Stimulated activated CD8-positive, alpha-beta memory T cell treated with anti-CD3 and anti-CD28 coated beads, Interleukin-15, amount 100 ng/mL, for 1 hour (primary cell): ENCODE data around the gene PNRC2.
"Not testable (repeated sequence)": the region's sequence is repeated elsewhere in the genome, so short reads cannot be mapped to it uniquely, and the experiment has no call there.

ENCODE experiments used
- DNase-seq: peaks from one replicate; pipeline ENCODE4 v3.0.0-alpha.2; 2020; ENCODE audit warnings: low read depth

Gene PNRC2

DNA sequence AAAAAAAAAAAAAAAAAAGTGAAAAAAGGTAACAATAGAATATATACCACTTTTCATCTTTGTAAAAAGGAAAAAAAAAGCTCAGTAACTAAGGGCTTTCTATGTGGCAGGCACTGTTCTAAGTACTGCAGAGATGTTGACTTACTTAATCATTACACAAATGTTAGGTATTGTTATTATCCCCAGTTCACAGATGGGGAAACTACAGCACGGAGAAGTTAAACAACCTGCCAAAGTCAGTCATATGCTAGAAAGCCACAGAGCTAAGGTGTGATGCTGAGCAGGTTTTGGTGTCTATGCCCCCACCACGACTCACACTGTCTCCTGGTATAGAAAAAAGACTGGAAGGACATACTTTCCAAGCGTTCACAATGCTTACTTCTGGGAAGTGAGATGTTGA is 6.6 kb upstream of the PNRC2 start:
- DNase-seq, result no peak

DNA sequence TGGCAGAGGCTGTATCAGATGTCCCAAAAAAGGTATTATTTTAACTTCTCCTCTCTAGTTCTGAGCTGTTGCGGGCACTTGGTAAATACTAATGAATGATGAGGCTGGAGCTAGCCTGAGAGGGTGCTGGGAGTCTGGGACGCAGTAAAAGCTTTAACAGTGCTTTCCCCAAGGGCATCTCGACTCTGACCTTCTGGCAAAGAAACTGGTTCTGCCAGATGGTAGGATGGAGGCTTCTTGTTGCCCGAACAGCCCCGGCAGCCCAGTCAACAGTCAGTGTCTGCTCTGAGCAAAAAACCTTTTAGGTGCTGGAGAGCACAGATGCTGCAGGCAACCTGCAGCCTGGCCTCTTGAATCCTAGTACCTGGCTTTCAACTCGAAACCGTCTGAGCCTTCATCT is 2.5 kb upstream of the PNRC2 start:
- DNase-seq, result no peak

DNA sequence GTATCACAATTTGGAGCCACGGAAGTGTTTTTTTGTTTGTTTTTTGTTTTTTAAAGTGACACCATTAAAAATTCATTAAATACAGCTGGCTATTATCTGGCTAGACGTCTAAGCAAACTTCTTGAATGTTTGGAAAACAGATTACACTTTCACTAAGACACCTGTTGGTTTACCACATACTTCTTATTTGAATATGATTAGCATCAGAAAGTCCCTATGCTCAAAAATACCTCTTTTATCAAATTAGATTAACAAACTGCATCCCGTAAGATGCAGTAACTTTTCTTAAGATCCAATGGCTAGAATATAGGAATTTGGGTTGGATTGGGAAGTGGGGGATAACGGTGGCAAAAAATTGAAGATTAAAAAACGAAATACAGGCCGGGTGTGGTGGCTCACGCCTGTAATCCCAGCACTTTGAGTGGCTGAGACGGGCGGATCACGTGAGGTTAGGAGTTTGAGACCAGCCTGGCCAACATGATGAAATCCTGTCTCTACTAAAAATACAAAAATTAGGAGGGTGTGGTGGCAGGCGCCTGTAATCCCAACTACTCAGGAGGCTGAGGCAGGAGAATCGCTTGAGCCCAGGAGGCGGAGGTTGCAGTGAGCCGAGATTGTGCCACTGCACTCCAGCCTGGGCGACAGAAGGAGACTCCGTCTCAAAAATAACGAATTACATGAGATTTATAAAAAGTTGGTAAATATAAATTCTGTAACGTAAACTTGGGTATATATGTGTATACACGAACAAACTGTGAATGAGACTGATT is 1.4 kb upstream of the PNRC2 start:
- DNase-seq, result not testable (repeated sequence)

DNA sequence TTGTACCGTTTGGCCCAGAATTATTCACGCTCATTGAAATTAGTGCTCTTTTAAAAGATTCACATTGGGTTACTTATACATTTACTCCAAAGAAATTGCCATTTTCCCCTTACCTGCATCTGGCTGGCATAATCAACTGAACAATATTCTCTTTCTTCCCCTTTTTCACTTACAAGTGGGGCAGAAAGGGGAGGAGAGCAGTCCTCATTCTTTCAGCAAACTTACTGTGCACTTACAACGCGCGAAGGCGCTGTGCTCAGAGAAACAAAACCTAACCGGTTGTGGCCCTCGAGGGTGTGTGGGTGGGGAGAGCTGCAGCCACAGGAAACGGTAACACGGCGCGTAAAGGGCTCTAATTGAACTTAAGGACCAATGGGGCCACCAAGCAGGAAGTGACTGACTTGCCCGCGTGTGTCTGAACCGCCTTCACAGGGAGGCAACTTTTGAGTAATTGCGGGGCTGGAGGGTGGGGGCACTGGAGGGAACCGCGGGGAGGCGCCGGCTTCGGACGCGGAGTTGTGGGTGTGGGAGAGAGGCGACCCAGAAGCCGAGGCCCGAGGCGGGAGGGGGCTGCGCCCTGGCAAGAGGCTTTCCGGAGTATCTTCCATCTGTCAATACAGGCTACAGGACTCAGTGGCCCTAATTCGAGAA is 693 bp upstream of the PNRC2 start:
- DNase-seq, result peak; percentile 81

DNA sequence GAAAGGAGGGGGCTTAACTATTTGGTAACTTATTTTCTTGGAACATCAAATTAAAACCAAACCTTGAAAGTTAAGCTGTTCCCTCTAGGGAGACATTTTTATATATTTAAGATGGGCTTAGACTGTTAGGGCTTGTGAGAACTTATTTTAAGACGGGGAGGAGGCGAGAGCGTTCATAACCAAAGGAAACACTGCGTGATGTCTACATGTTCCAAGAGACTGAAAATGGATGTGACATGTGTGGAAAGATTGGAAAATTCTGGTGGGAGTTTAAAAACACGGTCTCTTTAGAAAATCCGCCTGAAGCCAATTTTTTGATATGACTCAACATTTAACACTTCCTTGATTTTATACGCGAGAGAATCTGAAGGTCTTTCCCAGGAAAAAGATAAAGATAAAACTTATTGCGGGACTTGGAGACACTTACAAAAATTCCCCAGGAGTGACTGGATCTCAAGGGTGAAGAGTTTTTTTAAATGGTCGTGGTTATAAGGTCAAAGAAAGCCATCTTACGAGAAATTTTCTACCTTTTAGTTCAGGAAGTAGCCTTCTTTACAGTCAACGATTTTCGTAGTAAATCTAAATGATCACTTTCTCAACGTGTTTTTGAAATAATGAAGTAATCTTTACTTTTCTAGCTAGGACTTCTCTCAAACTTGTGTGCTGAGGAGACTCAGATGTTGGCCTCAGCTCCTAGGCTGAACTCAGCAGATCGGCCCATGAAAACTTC is 828 bp downstream of the PNRC2 start:
- DNase-seq, result no peak

DNA sequence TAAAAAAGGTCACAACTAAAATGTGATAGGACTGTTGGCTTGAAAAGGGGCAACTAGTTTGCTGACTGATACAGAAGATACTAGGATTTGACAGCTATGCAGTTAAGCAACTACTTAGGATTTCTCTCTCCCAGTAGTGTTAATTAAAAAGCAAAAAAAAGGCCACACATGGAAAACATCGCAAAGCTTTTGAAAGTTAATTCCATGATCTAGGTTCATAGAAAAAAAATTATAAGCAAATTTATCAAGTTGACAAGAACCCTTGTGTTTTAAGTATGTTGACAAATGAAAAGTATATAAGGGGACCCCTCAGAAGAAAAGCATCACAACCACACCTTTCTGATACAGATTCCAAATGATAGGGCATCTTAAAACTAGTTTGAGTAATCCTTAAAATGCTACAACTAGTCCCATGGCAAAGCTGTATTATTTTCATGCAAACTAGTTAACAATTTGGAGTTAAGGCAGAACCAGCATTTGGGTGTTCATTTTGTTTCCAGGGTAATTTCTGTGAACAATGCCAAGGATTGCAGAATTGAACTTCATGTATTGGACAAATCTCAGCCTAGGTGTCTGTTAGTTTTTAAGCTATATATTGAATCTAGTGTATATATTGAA is 4.1 kb downstream of the PNRC2 start:
- DNase-seq, result no peak

DNA sequence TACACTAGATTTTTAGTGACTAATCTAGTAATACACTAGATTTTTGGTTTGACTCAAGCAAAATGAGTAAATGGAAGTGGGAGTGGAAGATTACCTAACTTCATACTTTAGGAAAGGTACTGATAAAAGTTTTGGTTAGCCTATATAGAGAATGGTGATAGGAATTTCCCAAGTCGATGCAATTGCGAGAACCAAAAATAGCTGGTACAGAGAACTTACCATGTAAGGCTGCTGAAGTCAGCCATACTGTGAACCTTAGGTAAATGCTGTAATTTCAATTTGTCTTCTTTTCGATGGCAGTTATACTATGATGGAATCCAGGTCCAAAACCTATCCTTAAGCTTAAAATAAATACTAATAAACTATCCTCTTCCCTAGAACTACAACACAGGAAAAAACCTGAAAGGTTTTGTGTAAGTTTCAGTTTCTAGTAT is 4.6 kb downstream of the PNRC2 start:
- no peak for DNase-seq

DNA sequence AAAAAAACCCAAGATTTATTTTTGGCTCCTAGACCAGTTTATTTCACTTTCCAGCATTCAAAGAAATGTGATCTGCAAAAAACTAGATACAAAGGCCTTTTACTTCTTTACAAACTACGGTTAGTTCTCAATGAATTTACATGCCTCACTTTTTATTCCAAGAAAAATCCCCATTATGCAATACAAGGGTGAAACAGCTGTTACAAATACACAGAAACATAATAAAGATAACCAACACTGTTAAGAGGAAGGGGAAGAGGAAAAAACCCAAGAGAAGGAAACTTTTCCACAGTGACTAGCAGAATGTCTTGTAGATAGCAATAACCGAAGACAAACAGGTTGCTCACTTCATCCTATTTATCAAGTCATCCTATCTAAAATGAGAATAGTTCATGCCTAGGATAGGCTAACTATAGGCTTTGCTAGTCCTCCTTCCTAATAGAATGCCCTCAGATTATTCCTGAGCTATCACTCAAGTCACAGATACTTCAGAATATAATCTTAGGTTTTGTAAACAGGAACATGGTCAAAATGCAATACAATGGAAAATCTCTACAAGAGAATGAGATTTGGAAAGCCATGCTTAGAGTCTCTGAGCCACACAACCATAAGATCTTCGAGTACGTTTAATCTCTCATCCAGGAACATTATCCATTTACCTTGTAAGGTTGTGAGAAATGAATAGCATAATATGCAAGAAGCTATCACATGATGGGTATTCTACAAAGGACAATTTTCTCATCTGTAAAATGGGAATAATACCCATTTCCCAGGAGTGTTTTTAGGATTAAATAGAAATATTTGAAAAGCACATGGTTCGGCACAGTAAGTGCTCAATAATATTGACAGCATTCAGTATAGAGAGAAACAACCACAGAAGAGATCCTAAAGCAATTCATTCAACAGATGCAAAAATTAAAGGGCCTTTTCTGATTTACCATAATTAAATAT is 5.4 kb downstream of the PNRC2 start:
- no peak for DNase-seq

DNA sequence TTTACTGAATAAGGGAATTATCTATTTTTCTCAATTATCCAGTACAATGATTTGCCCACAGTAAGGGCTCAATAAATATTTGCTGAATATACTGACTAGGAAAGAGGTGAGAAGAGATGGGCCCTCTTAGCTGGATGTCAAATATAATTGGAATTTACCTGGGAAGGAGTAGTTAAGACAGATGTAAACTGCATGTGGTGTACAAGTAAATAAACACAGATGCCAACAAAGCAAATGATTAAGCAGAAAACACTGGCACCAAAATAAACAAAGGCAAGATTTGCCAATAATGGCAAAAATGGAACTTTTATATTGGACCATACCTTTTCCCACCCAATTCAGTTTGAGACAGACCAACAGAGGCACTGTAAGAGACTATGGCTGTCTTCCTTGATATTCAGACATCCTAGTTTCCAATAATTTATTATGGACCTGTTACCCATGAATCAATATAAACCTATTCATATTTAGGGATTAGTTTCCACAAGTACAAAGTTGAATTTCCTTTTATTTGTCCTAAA is 7.4 kb downstream of the PNRC2 start:
- no peak for DNase-seq

DNA sequence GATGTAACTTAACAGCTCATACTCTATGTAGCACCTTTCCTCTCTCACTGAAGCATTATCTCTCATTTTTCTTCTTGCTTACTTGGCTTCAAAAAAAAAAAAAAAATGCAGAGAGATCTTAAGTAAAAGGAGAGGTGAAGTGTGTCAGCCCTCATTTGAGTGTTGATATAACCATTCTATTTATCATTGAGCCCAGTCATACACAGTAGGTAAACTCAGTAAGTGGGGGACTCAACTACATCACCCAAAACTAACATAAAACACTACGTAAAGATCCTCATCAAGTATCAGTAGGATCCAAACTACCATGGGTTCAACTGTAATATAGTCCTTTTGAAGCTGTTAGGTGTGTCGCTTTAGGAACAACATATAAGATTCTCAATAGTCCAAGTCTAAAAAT is 8.2 kb downstream of the PNRC2 start:
- DNase-seq, result no peak

DNA sequence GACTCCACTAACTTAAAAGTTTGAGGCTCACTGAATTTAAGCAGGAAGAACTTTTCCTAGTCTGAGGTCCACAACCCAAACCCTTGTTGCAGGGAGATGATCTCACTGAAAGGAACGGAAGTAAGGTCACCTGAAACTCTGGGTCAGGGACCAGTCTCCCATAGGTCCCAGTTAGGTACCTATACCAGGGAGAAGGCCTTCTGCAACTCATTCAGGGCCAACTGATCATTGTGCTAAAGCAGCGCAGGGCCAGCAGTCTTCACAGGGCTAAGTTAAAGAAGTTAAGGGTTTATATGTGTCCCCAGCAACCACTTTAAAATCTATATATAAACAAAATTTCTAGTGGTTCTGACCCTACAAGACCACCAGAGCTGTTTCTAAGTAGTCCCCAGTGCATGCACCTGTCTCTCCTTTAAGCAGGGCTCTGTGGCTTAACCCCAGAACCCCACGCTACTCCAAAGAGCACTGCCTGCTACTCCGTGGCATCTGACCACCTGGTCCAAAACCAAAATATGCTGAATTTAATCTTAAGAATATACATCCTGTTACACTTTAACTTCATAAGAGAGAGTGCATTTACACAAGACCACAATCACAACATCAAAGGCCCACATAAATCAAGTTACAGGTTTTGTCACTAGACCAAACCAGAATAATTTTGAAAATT is 17.7 kb downstream of the PNRC2 start:
- DNase-seq, result no peak

DNA sequence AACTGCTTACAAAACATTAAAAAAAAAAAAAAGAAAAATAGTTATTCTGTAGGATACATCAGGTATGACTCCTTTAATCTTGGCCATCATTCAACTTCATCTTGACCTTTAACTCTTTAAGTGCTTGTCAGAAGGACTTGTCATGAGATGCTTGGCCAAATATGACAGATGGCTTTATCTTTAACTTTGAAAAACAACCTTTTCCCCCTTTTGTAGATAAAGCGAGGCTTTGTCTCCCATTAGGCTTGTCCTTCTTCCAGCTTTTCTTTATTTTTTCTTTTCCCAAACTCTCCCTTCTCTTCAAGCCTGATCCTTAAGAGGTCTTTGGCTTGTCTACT is 18.2 kb downstream of the PNRC2 start:
- no peak for DNase-seq

DNA sequence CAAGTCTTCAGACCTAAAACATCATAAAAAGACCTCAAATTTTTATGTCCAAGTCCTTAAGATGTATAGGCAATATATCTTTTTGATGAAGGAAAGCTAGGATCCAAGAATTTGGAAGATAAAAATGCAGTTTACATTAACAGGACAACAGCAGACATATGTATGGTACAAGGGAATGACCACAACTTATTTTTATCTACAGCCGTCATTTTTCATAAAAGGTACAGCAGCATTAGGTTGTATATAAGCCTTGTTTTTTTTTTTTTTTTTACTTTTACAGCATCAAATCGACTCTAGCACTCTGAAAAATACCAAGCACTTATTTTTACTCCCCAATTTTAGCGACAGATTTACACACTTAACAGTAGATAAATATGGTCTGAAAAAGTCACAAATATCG is 19.2 kb downstream of the PNRC2 start:
- no peak for DNase-seq

DNA sequence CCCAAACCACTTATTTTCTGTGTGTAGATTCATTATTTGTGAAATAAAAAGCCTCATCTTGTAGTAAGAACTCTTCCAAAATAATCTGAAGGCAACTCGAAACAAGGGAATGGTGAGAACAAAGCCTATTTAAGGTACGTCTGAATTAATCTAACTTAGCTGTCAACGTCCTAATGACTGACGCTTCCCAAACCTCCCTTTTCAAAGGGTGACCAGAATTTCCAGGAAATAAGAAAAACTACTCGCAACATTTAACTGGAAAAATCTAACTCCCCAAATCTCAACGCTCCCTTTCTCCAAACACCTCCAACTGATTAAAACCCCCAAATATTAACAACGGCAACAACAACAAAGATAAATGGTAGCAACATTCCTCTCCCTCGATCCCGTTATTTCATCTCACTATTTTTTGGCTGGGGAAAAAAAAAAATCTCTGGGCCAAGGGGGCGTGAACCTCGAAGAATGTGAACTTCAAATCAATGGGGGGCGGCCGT is 19.8 kb downstream of the PNRC2 start:
- DNase-seq, result no peak

DNA sequence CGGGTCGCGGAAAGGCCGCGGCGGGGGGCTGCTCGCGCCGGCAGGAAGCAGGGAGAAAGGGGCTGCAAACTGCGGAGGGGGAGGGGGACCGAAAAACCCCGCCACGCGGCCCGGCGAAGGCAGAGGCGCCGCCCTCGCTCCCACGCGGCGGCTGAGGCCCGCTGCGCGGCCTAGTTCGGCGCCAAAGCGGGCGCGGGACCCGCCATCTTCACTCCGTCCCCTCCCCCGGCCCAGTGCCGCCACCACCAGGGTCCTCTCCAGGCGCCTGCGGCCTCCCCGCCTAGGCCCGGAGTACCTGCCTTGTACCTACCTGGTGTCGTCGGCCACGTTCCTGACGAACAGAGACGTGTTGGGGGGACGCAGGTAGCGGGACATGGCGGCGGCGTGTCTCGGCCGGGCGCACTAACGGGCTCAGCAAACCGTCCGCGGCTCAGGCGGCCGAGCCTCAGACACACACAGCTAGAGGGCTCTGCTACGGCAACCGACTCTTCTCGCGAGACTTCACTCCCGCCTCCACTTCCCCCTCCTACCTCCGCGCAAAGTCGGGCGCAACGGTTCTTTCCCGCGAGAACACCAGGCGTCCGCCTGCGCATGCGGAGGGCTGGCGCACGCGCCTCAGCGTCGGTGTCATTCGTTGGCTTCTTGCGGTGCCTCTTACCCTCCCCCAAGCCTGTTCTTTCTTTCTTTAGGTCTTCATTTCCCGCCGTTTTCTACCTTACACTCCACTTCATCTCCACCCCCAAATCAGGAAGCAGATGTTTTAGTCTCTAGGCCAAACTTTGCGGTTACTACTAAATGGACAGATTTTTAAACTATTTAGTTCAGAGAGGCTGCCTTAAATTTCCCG is 20.5 kb downstream of the PNRC2 start, which contains the start of gene SRSF10:
Gene SRSF10, minus strand, starts transcription at position 447 of the 847 bp plus-strand sequence. Its CDS starts 72 bp downstream, at position 375.
- peak; percentile 90 for DNase-seq

DNA sequence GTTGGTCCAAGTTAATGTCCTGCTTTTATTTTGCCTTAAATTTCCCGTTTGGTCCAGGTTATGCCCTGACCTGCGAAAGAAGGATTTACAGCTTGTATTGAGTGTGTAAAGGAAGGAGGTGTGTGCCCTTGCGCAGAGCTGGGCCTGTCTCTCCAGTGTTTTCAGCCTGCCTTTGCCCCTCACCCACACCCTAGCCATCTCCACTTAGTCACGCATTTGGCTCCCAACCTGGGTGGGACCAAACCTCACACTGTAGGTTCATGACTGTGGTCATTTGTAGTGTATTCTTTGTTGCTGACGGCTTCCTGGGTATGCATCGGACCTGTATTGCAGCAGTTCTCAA is 21.1 kb downstream of the PNRC2 start:
- no peak for DNase-seq

DNA sequence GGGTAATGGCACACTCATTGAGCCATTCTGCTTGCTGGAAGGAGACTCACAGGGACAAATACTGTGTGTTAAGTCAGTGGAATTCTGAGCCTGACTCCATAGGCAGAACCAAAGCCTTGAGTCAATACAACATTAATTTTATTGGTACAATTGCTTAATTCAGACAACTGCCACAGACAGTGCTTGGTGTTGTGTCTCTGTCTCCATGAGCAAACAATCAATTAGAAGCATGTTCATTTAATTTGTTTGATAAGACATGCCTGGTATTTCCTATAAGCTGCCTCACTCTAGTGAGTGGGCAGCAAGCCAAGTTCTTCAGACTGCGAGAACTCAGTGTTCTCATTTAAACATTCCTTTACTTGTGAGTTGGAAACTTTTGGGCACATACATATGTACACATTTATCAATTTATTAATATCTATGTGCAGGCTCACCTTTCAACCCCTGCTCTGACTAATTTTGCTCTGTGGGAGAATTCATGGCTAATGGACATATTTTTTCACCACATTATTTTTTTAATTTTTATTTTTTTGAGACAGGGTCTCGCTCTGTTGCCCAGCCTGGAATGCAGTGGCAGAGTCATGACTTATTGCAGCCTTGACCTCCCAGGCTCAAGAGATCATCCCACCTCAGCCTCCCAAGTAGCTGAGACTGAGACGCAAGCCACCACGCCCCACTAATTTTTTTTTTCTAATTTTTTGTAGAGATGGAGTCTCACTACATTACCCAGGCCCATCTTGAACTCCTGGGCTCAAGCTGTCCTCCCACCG is 25.0 kb downstream of the PNRC2 start:
- no peak for DNase-seq

DNA sequence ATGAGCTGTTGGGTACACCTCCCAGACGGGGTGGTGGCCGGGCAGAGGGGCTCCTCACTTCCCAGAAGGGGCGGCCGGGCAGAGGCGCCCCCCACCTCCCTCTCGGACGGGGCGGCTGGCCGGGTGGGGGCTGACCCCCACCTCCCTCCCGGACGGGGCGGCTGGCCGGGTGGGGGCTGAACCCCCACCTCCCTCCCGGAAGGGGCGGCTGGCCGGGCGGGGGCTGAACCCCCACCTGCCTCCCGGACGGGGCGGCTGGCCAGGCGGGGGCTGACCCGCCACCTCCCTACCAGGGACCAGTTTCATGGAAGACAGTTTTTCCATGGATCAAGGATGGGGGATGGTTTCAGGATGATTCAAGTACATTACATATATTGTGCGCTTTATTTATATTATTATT is 27.4 kb downstream of the PNRC2 start:
- not testable (repeated sequence) for DNase-seq

DNA sequence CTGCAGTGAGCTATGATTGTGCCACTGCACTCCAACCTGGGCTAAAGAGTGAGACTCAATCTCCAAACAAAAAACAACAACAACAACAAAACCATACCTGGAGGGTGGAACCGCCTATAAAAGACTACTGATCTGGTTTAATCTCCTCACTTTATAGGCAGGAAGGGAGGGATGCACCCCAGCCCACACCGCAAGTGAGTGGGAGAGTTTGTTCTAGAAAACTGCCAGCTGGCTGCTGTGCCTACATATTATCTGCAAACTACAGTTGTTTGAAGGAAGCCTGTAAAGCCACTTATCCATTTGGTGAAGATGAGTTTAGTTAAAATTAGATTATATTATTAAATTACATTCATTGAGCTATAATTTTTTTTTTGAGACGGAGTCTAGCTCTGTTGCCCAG is 29.6 kb downstream of the PNRC2 start:
- no peak for DNase-seq
